Pulmonary artery endothelial cell (primary cell): Measurements from ENCODE around the gene SLC6A4. TPM values are rescaled to one million over a fixed set of nuclear protein-coding genes. Genes with fewer than 3 reads are reported as not detected.
"Not testable (repeated sequence)": the region's sequence is repeated elsewhere in the genome, so short reads cannot be mapped to it uniquely, and the experiment has no call there.

Experiments used
- DNase-seq: peaks from one replicate; pipeline ENCODE4 v3.0.0-alpha.2; 2011; ENCODE audit warnings: low read depth, low spot score
- total RNA-seq: library from RNA; depleted of rRNA; stranded (reverse); fragments of >200 nt; gene quantifications from 2 replicates; pipeline ENCODE4 v1.2.3, GENCODE V29; 2014

Gene SLC6A4
- total RNA-seq, 1 donor from 2014 or later, result 0.07 TPM

DNA sequence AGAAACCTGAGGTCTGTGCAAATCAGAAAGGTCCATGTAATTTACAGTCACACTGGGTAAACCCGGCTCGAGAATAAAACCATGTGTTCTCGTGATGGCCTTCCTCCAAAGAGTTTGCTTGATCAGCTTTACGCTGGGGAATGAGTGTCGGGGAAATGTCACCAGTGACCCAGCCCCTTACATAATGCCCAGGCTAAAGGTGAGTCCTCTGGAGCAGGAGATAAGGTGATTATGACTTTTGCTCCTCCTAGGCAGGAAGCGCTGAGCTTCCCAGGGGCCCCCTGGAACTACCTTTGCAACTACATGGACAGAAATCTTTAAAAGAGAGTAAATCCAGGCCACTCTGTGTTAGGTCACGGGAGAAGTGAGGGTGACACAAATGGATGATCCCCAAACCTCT lies 15.7 kb downstream of the SLC6A4 start:
- no peak for DNase-seq

DNA sequence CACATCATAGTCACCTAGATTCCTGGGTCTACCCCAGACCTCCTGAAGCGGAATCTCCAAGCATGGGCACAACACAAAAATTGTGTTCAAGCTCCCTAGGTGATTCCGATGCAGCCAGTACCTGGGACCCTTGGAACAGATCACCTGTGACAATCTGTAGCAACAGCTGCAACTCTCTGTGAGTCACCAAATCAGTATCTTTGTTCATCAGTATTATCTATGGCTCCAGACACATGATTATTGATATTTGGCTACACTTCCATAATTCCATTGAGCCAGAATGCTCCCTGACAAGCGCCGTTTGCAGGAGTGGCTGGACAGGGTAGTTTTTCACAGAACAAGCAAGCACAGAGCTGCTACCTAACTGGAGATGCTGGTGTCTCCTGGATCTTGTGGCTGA lies 16.2 kb downstream of the SLC6A4 start:
- no peak for DNase-seq

DNA sequence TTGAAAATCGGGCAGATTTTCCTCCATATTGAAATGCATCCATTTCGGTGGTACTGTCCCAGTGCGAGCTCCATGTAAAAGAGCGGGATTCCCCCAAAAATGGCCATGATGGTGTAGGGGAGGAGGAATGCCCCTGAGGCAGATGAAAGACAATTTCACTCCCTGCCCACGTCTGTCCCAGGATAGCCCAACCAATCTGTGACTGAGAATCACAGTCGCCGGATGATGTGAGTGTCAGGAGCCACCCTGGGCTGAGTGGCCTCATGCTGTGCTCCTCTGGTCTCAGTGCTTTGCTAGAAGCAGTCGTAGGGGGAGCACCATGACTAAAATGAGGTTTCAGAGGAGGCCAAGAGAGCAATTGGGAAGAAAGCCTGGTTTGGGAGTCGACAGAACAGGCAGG lies 16.7 kb downstream of the SLC6A4 start:
- no peak for DNase-seq

GRCh38 chr17:30217746-30218245 lies 17.7 kb downstream of the SLC6A4 start:
- no peak for DNase-seq

DNA sequence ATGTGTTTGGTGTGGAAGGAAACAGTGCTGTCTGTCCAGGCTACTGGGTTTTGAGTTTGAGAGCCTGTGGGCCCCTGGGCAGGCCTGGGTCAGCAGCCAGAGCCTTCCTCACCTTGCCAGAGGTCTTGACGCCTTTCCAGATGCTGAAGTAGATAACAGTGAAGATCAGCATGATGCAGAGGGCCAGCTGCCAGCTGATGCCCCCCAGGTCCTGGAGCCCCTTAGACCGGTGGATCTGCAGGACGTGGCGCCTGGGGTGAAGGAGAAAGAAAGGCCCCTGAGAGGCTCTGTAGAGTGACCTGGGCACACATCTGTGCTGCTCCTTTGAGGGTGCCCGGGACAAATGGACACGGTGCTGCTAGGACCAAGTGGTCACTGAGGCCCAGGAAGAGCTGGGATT lies 18.4 kb downstream of the SLC6A4 start:
- DNase-seq, result no peak

DNA sequence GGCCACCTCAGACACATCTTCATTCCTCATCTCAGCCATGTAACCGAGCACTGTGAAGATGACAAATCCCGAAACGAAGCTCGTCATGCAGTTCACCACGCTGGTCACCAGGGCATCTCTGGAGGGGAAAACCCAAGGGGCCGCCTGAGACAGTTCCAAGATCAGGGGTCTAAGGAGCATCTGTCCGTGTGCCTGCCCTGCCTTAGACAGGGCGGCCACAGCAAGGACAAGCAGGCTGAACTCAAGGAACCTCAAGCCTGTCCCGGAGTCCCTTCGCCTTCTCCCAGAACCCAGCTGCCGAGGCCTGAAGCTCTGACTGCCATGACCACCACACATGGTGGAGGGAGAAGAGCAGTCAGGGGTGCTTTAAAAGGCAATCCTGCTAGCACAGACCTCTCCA lies 22.7 kb downstream of the SLC6A4 start:
- no peak for DNase-seq

- DNase-seq, result no peak
Measured at GRCh38 chr17:30211371-30211770, 24.1 kb downstream of the SLC6A4 start.

DNA sequence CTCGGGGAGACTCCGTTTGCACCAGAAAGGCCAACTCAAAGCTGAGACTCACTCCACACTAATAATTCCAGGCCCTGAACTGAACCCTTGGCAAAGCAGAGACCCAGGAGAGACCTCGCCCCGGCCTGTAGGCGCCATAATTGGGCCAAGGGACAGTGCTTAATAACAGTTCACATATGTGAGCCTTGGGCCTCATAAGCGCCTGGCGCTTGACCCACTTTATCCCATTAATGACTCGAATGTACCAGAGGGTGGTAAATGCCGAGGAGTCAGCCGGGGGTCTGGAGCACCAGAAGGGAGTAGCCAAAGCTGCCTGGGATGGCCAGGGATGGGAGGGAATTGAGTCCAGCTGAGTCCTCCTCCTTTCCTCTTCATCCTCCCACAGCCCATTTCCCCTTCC lies 24.6 kb downstream of the SLC6A4 start:
- DNase-seq, result no peak

DNA sequence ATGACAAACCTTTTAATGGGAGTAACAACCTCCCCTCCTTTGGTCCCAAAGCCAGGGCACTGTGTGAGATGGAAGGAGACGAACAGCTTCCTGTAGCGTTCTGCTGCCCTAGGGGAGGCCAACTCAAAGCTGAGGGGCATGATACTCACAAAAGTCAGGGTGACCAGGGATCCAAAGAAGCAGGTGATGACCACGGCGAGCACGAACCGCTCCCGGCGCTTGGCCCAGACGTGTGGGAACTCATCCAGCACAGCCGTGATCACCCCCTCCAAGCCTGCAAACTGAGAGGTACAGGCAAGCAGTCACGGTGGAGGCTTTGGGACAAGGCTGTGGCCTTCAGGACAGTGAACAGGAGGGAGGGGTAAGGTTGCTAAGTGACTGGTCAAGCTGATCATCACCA lies 25.1 kb downstream of the SLC6A4 start:
- DNase-seq, result no peak

- no peak for DNase-seq
Measured at GRCh38 chr17:30209930-30210329, 25.6 kb downstream of the SLC6A4 start.

- DNase-seq, result no peak
Measured at GRCh38 chr17:30208214-30208613, 27.3 kb downstream of the SLC6A4 start.

- DNase-seq, result no peak
Measured at GRCh38 chr17:30207655-30208054, 27.8 kb downstream of the SLC6A4 start.

DNA sequence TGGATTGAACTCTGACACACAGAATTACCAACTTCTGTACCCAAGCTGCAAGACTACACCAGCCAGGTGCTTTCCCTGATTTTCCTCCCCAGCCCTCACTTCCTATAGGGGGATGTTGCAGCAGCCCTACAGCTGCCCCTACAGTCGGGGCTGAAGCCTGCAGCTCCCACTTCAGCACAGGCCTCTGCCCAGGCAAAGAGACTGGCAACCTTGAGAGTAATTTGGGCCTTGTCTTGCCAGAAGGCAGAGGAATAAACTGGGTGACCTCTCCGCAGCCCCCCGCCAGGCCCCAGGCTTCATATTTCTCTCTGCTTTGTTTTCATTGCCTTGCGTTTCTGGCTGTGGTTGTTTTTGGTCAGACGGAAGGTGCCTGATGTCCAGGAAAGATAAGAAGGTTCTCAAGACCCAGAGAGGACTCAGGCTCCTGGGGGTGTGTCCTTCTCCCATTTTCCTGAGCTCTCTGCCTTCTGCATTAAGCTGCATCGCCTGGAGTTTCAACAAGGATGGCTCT lies 32.0 kb downstream of the SLC6A4 start:
- no peak for DNase-seq

DNA sequence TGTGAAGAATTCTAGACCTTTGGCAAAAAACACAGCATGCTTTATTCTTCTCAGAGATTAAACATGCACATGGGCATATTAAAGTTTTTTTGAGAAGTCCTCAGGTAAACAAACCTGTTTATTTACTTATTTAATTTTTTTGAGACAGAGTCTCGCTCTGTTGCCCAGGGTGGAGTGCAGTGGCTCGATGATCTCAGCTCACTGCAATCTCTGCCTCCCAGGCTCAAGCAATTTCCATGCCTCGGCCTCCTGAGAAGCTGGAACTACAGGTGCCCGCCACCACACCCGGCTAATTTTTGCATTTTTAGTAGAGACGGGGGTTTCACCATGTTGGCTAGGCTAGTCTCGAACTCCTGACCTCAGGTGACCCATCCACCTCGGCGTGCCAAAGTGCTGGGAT lies 34.8 kb downstream of the SLC6A4 start:
- DNase-seq, result not testable (repeated sequence)

- no peak for DNase-seq
Measured at GRCh38 chr17:30200106-30200505, 35.4 kb downstream of the SLC6A4 start.

DNA sequence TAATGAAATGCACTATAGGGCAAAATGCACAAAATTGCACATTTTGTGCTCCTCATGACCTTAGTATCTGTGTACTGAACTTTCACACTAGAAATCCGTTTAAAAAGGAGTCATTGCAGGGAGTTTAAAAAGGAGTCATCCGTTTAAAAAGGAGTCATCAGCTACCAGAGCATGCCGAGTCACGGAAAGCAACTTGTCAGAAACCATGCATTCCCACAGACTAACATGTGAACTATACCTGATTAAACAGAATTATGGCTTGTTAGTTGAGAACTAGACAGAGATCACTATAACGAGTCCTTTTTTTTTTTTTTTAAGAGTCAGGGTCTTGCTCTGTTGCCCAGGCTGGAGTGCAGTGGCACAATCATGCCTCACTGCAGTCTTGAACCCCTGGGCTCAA lies 35.9 kb downstream of the SLC6A4 start:
- no peak for DNase-seq

DNA sequence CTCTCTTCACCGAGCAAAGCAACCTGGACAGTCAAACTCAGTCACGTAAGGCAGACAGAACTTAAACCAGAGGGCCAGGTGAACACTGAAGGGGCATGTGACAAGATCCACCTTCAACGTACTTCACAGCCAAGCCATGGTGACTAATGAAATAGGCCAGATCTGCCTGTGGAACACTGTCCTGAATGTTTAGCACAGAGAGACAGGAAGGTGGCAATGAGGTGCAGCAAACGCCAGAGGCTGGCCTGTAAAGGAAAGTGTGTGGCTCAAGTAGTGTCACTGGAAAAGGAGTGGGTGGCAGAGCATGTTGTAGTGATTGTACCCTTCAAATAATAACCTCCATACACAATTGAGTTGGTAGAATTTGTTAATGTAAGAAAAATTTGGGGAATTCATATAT lies 38.1 kb downstream of the SLC6A4 start:
- no peak for DNase-seq

GRCh38 chr17:30196504-30196903 lies 39.0 kb downstream of the SLC6A4 start:
- DNase-seq, result peak; percentile 7

DNA sequence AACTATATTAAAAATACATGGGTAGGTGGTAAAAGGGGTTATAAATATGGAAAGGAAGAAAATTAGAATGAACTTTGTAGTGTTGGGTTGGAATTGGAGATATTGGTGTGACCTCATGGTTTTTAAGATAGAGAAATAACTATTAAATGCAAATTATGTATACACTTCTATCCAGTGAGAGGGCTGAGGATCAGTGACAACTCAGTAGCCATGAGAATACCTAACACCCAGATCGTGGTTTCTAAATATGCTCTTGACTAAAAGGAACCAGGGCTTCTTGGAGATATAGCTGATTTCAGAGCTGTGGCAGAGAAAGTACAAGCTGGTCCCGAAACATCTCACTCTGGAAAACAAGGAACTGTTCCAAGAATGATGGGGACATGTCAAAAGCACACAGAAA lies 44.4 kb downstream of the SLC6A4 start:
- no peak for DNase-seq

- no peak for DNase-seq
Measured at GRCh38 chr17:30188211-30188939, 47.1 kb downstream of the SLC6A4 start.

- no peak for DNase-seq
Measured at GRCh38 chr17:30187573-30187972, 47.9 kb downstream of the SLC6A4 start.

GRCh38 chr17:30186761-30187160 lies 48.7 kb downstream of the SLC6A4 start:
- DNase-seq, result no peak

DNA sequence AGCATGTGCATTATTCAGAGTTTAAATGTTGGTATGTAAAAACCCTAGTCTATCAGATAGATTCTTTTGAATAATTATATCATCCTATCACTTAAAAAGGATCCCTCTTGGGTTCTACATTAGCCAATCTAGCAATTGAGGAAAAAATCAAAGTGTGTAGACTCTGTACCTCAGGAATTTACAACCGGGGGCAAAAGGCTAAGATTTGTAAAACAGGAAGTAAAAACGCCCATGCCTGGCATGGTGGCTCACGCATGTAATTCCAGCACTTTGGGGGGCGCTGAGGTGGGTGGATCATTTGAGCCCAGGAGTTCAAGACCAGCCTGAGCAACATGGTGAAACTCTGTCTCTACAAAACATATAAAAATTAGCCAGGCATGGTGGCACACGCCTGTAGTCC lies 58.6 kb downstream of the SLC6A4 start:
- no peak for DNase-seq
